IPS-18c (cell line): ENCODE data around the gene ZNRD2.

ENCODE experiments used
- H3K4me3 ChIP-seq: 2 replicates; pipeline ENCODE4 v1.7.0; 2013; ENCODE audit warnings: low read depth, mild to moderate bottlenecking, low read length, moderate library complexity; ENCODE audit not compliant: insufficient read depth
- H3K9me3 ChIP-seq: one replicate; pipeline ENCODE4 v1.6.1; 2013; ENCODE audit warnings: mild to moderate bottlenecking, low read length, moderate library complexity; ENCODE audit not compliant: control insufficient read depth, insufficient read depth

ZNRD2 gene

GRCh38 chr11:65551572-65552387, 18.5 kb upstream of the ZNRD2 start:
- Histone ChIP-seq H3K4me3 (no peak overlapping the region), H3K9me3 (peaks cover 5% of the 10 kb centered on the region)

GRCh38 chr11:65552388-65552951, 17.8 kb upstream of the ZNRD2 start:
- Histone ChIP-seq H3K4me3 (no peak overlapping the region), H3K9me3 (peaks cover 5% of the 10 kb centered on the region)

- Histone ChIP-seq H3K9me3 (peaks cover 5% of the 10 kb centered on the region), H3K4me3 (peak overlapping the region; percentile 43)
Measured at GRCh38 chr11:65553301-65554001, 16.8 kb upstream of the ZNRD2 start.

- Histone ChIP-seq H3K4me3 (peak overlapping the region; percentile 43), H3K9me3 (peaks cover 2% of the 10 kb centered on the region)
Measured at GRCh38 chr11:65554057-65554818, 16.0 kb upstream of the ZNRD2 start.

GRCh38 chr11:65554842-65555430, 15.3 kb upstream of the ZNRD2 start:
- Histone ChIP-seq H3K9me3 (peaks cover 2% of the 10 kb centered on the region), H3K4me3 (no peak overlapping the region)

GRCh38 chr11:65555693-65556231, 14.5 kb upstream of the ZNRD2 start:
- no peak overlapping the region for H3K4me3 ChIP-seq

GRCh38 chr11:65556470-65557279, 13.6 kb upstream of the ZNRD2 start:
- Histone ChIP-seq H3K9me3 (peaks cover 2% of the 10 kb centered on the region), H3K4me3 (no peak overlapping the region)

More at GRCh38 chr11:65555693-65556231, 14.5 kb upstream of the ZNRD2 start:
- H3K9me3 ChIP-seq = peaks cover 2% of the 10 kb centered on the region

GRCh38 chr11:65557280-65558001, 12.8 kb upstream of the ZNRD2 start:
- Histone ChIP-seq H3K4me3 (peak overlapping the region; percentile 55; the same call in 1 of the 2 replicates), H3K9me3 (peaks cover 2% of the 10 kb centered on the region)

- Histone ChIP-seq H3K4me3 (peak within 1 kb of the TSS; percentile 55), H3K9me3 (peaks cover 2% of the 10 kb centered on the region)
Measured at GRCh38 chr11:65558002-65558929, 12.0 kb upstream of the ZNRD2 start, which contains the start of gene LTBP3. Gene LTBP3, minus strand, starts transcription at chr11:65558359. Its CDS starts 400 bp downstream, at chr11:65557959.

- H3K4me3 ChIP-seq = peak overlapping the region; percentile 55
Measured at GRCh38 chr11:65558930-65559509, 11.3 kb upstream of the ZNRD2 start.

GRCh38 chr11:65559535-65559934, 10.7 kb upstream of the ZNRD2 start:
- no peaks in the 10 kb centered on the region for H3K9me3 ChIP-seq
- no peak overlapping the region for H3K4me3 ChIP-seq

More at GRCh38 chr11:65558930-65559509, 11.3 kb upstream of the ZNRD2 start:
- no peaks in the 10 kb centered on the region for H3K9me3 ChIP-seq

- Histone ChIP-seq H3K9me3 (no peaks in the 10 kb centered on the region), H3K4me3 (no peak overlapping the region)
Measured at GRCh38 chr11:65559951-65560537, 10.2 kb upstream of the ZNRD2 start.

GRCh38 chr11:65560555-65561418, 9.5 kb upstream of the ZNRD2 start:
- Histone ChIP-seq H3K4me3 (peak overlapping the region; percentile 21; the same call in 1 of the 2 replicates), H3K9me3 (no peaks in the 10 kb centered on the region)
